Glutamatergic neuron (in vitro differentiated cells): ENCODE results near the gene VSTM4. TPM values are rescaled to one million over a fixed set of nuclear protein-coding genes. Genes with fewer than 3 reads are reported as not detected.

Source experiments
- DNase-seq: peaks from one replicate; pipeline ENCODE4 v3.0.0; 2022
- H3K27ac Mint-ChIP-seq: one replicate; pipeline ENCODE4 v1.8.0; 2020; ENCODE audit warnings: mild to moderate bottlenecking, mixed read lengths, inconsistent platforms; ENCODE audit not compliant: unreplicated experiment
- H3K27me3 Mint-ChIP-seq: one replicate; pipeline ENCODE4 v1.8.0; 2020; ENCODE audit warnings: mild to moderate bottlenecking, moderate library complexity, mixed read lengths, inconsistent platforms; ENCODE audit not compliant: unreplicated experiment
- H3K36me3 Mint-ChIP-seq: one replicate; pipeline ENCODE4 v1.8.0; 2020; ENCODE audit warnings: mild to moderate bottlenecking, mixed read lengths, inconsistent platforms; ENCODE audit not compliant: unreplicated experiment
- H3K4me1 Mint-ChIP-seq: one replicate; pipeline ENCODE4 v1.8.0; 2020; ENCODE audit warnings: mild to moderate bottlenecking, low read depth, mixed read lengths, inconsistent platforms; ENCODE audit not compliant: unreplicated experiment
- H3K4me3 Mint-ChIP-seq: one replicate; pipeline ENCODE4 v1.8.0; 2020; ENCODE audit warnings: mild to moderate bottlenecking, mixed read lengths, inconsistent platforms; ENCODE audit not compliant: unreplicated experiment
- H3K9me3 Mint-ChIP-seq: one replicate; pipeline ENCODE4 v1.8.0; 2020; ENCODE audit warnings: mild to moderate bottlenecking, moderate library complexity, mixed read lengths, inconsistent platforms; ENCODE audit not compliant: unreplicated experiment
- total RNA-seq: library from RNA; stranded (reverse); fragmentation: NEBNext Ultra II Directional; extraction: Animal tissue kit (Norgen Biotek cat#: 25700); gene quantifications from one replicate; pipeline ENCODE4 v1.2.1, GENCODE V29; 2021; ENCODE audit not compliant: unreplicated experiment
- TF ChIP-seq, protein P1 (sequence below): fragments of 200-600 bp; sonication (generic); IDR thresholded peaks from one replicate; pipeline ENCODE4 v1.5.0; 2021; ENCODE audit not compliant: partially characterized antibody, unreplicated experiment

VSTM4 gene
- total RNA-seq, 1 donor from 2014 or later, result 2.0 TPM

DNA sequence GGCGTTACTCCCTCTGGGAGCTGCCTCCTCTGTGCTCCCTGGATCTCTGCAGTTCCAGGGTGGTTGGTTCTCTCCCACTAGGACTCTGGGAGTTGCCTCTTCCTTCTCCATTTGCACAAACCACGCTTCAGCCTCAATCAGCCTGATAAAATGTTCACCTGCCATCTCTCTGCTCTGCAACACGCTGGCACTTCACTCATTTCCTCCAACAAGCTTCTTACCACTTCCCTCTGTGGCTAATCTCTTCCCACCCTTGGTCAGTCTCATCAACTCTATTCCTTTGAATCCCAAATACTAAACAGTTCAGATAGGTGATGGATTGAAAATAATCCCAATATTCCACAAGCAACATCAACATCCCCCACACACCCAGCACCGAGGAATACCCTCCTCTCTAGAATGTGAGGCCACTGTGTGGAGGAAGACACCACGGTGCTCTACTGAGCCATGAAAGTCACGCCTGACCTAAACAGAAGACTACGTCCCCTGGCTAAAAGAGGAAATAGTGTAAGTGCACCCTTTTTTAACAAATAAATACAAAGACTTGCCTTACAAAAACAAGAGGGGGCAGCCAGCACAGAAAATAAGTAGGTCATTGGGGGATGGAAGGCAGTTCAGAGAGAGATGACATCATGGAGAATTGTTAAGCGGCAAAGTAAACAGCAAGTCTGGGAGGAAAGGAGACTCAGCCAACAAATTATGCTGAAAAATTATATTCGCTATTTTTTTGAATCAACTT is 20.4 kb upstream of the VSTM4 start:
- H3K4me1 Mint-ChIP-seq, result peaks cover 9% of the 10 kb centered on the region
- no peaks in the 10 kb centered on the region for H3K27me3 Mint-ChIP-seq
- TF ChIP-seq, protein P1, sequence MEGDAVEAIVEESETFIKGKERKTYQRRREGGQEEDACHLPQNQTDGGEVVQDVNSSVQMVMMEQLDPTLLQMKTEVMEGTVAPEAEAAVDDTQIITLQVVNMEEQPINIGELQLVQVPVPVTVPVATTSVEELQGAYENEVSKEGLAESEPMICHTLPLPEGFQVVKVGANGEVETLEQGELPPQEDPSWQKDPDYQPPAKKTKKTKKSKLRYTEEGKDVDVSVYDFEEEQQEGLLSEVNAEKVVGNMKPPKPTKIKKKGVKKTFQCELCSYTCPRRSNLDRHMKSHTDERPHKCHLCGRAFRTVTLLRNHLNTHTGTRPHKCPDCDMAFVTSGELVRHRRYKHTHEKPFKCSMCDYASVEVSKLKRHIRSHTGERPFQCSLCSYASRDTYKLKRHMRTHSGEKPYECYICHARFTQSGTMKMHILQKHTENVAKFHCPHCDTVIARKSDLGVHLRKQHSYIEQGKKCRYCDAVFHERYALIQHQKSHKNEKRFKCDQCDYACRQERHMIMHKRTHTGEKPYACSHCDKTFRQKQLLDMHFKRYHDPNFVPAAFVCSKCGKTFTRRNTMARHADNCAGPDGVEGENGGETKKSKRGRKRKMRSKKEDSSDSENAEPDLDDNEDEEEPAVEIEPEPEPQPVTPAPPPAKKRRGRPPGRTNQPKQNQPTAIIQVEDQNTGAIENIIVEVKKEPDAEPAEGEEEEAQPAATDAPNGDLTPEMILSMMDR, result no peak
- DNase-seq, result no peak
- H3K4me3 Mint-ChIP-seq, result no peak overlapping the region
- H3K36me3 Mint-ChIP-seq, result no peaks in the 10 kb centered on the region
- no peak overlapping the region for H3K27ac Mint-ChIP-seq
- H3K9me3 Mint-ChIP-seq, result peaks cover 8% of the 10 kb centered on the region

GRCh38 chr10:49134327-49134726 is 19.0 kb upstream of the VSTM4 start:
- no peaks in the 10 kb centered on the region for H3K36me3 Mint-ChIP-seq
- H3K27ac Mint-ChIP-seq, result no peak overlapping the region
- peaks cover 4% of the 10 kb centered on the region for H3K4me1 Mint-ChIP-seq
- H3K4me3 Mint-ChIP-seq, result no peak overlapping the region
- peaks cover 8% of the 10 kb centered on the region for H3K9me3 Mint-ChIP-seq
- TF ChIP-seq, protein P1, result no peak
- no peak for DNase-seq
- no peaks in the 10 kb centered on the region for H3K27me3 Mint-ChIP-seq

DNA sequence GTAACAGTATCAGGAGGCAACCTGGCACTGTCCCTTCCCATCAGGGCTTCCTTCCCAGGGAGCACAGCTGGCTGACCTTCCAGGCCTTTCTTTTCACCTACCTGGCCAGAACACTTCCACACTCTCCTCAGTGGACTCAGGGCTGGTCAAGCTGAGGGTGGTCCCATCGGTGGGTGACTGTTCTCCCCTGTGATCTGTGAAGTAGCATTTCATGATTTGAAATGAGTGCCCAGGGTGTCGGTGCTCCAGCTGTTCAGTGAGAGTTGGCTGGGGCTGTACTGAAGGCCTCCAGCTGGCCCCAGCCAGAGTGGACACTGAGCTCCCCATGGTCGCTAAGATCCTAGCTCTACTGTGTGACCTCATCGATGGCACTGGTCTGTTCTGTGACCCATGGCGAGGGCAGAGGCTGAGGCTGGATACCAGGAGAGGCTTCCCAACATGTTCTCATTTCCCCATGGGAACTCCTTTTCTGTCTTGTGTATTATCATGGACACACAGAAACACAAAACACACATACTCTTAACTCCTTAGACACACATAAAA is 18.5 kb upstream of the VSTM4 start, which contains the start of gene FAM170B:
FAM170B (minus strand) TSS at position 316 of the 543 bp plus-strand sequence; CDS start at position 213, 103 bp downstream.
- TF ChIP-seq, protein P1, result no peak

GRCh38 chr10:49132362-49132737 is 17.0 kb upstream of the VSTM4 start:
- TF ChIP-seq, protein P1, result no peak
- Mint-ChIP-seq H3K36me3 (no peaks in the 10 kb centered on the region), H3K4me1 (peaks cover 4% of the 10 kb centered on the region), H3K27ac (no peak overlapping the region), H3K27me3 (no peaks in the 10 kb centered on the region), H3K9me3 (peaks cover 8% of the 10 kb centered on the region), H3K4me3 (no peak overlapping the region)
- no peak for DNase-seq

More for the DNA sequence above, 18.5 kb upstream of the VSTM4 start, which contains the start of gene FAM170B:
- H3K36me3 Mint-ChIP-seq, result no peaks in the 10 kb centered on the region
- H3K9me3 Mint-ChIP-seq, result peaks cover 8% of the 10 kb centered on the region
- DNase-seq, result no peak
- H3K27ac Mint-ChIP-seq, result no peak within 1 kb of the TSS
- peaks cover 4% of the 10 kb centered on the region for H3K4me1 Mint-ChIP-seq
- H3K27me3 Mint-ChIP-seq, result no peaks in the 10 kb centered on the region
- H3K4me3 Mint-ChIP-seq, result no peak within 1 kb of the TSS
